ENCODE measurements around the gene DLGAP4.

Gene DLGAP4

DNA sequence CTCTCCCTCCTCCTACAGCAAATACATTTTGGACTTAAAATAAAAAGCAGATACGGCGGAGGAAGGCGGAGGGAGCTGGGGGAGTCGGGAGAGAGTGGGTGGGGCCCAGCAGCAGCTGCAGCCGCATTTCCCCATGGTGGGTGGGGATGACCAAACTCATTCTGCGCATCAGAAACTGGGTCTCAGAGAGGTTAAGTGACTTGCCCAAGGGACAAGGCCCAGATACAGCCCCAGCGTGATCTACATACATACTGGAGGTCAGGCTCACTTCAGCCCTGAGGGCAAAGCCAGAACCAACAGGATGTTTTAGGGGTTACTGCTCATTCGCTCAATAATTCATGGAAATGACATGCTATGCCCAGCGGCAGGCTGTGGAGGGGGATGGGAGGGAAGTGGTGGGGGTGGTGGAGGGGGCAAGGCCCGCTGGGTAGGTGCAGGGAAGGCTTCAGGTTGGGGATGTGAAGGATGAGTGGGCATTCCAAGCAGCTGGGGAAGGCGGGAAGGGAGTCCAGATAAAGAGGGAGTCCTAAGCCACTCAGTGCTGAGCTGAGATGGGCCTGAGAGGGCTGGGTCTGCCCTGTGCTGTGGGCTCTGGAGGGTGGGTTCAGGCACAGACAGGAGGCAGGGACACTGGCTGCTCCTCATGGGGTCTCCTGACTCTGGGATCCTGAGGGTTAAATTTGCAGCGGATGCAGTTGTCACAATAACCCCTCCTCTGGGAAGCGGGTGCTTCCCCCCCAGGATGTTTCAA is 31.0 kb downstream of the DLGAP4 start:
- Histone ChIP-seq H3K36me3 (ENCODE audit: insufficient read depth, low read length) (no peaks in the 10 kb centered on the region), H3K9me3 (ENCODE audit: insufficient read depth, low read depth, low read length) (no peaks in the 10 kb centered on the region), H3K4me3 (ENCODE audit: low read length) (no peak overlapping the region), H3K4me1 (ENCODE audit: insufficient read depth, low read length) (peaks cover 16% of the 10 kb centered on the region; the same call in 1 of the 2 replicates), H3K27ac (ENCODE audit: low read depth, low read length) (no peak overlapping the region), H3K27me3 (ENCODE audit: insufficient read depth, low read length) (peaks cover 21% of the 10 kb centered on the region), H3K9ac (ENCODE audit: low read depth, low read length) (no peak overlapping the region)
- WGBS, result 52% methylated on average over 13 of the region's 13 CpGs

DNA sequence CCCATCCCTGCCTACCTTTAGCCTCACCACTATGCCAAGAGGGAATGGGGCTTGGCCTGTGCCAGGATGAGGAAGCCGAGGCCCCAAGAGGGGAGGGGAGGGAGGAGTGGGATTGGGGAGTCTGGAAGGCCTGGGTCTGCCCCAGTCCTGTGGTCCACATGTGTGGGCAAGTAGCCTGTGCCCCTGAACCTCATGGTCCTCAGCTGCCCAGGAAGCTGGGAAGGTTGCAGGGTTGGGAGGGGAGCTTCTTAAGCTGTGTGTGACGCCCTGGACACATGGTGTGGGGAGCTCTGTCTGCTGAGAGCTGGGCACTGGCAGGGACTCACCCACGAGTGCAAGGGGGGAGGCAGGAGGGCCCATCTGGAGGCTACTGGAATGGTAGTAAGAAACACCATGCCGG is 31.7 kb downstream of the DLGAP4 start:
- Histone ChIP-seq H3K36me3 (ENCODE audit: insufficient read depth, low read length) (no peaks in the 10 kb centered on the region), H3K27ac (ENCODE audit: low read depth, low read length) (no peak overlapping the region), H3K9ac (ENCODE audit: low read depth, low read length) (no peak overlapping the region)

DNA sequence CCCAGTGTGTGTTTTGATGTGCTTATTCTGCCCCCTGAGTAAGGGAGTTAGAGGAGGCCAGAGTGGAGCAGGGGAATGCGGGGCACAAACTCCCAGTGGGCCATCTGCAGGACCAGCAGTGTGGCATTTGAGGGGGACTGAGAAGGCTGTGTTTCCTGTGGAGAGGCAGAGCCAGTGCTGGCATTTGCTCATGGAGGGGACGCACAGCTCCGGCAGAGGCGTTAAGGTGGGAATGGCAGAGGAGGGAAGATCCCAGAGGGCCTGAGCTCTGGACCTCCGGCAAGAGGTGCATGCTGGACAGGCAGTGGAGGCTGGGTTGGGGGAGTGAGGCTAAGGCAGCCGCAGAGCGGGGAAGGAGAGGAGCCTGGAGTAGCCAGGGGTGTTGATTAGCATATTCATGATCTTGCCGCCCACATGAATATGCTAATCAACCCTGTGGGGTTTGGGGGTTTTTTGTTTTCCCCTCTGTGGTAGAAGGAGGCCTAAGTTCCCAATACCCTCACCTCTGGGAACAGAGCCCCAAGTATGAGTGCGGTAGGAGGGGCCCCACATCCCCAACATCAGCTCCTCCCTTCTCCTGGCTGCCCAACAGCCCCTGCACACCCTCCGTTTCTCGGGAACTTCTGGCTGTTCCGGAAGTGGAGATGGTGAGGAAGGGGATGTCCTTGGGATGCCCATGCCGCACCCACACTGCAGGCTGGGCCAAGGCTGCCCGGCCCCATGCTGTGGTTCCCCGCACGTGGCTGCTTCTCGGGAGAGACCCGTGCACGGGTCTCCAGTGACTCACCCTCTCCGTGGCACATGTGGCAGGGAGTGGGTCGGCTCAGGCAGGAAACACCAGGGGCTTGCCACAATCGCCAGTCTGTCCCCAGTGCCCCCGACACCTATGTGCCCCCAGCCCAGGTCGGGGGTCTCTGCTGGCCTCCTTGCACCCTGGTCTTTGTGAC is 33.8 kb downstream of the DLGAP4 start:
- WGBS, result 53% methylated on average over 23 of the region's 24 CpGs
- Histone ChIP-seq H3K27ac (ENCODE audit: low read depth, low read length) (no peak overlapping the region), H3K4me3 (ENCODE audit: low read length) (no peak overlapping the region), H3K9me3 (ENCODE audit: insufficient read depth, low read depth, low read length) (no peaks in the 10 kb centered on the region), H3K36me3 (ENCODE audit: insufficient read depth, low read length) (no peaks in the 10 kb centered on the region), H3K9ac (ENCODE audit: low read depth, low read length) (no peak overlapping the region), H3K27me3 (ENCODE audit: insufficient read depth, low read length) (no peaks in the 10 kb centered on the region; the same call in 1 of the 2 replicates), H3K4me1 (ENCODE audit: insufficient read depth, low read length) (no peaks in the 10 kb centered on the region)

More for the DNA sequence above, 31.7 kb downstream of the DLGAP4 start:
- peaks cover 10% of the 10 kb centered on the region; the same call in 1 of the 2 replicates for H3K4me1 ChIP-seq (ENCODE audit: insufficient read depth, low read length)
- no peaks in the 10 kb centered on the region for H3K9me3 ChIP-seq (ENCODE audit: insufficient read depth, low read depth, low read length)
- no peak overlapping the region for H3K4me3 ChIP-seq (ENCODE audit: low read length)
- peaks cover 18% of the 10 kb centered on the region for H3K27me3 ChIP-seq (ENCODE audit: insufficient read depth, low read length)
- 90% methylated on average over 4 of the region's 4 CpGs for WGBS

DNA sequence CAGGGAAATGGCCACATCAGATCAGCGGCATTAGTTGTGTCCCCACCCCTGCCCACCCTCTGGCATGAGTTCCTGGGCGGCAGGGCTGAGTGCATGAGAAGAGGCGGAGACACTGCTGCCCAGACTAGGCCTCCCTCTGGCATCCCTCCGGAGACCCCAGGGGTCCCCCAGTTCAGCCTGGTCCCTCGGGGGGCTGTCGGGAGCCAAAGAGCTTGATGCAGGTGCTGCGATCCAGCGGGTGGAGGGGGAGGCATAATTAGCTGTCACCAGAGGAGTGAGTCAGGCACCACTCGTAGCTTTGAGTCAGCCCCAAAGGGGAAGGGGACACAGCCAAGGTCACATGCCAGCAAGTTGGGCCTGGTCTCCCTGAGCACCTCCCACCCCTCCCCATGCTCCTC is 34.5 kb downstream of the DLGAP4 start:
- no peak overlapping the region for H3K4me3 ChIP-seq (ENCODE audit: low read length)
- H3K36me3 ChIP-seq (ENCODE audit: insufficient read depth, low read length), result no peaks in the 10 kb centered on the region
- 75% methylated on average over 9 of the region's 9 CpGs for WGBS
- no peak overlapping the region for H3K9ac ChIP-seq (ENCODE audit: low read depth, low read length)
- H3K27me3 ChIP-seq (ENCODE audit: insufficient read depth, low read length), result no peaks in the 10 kb centered on the region; the same call in 1 of the 2 replicates
- no peaks in the 10 kb centered on the region for H3K9me3 ChIP-seq (ENCODE audit: insufficient read depth, low read depth, low read length)
- H3K4me1 ChIP-seq (ENCODE audit: insufficient read depth, low read length), result no peaks in the 10 kb centered on the region
- no peak overlapping the region for H3K27ac ChIP-seq (ENCODE audit: low read depth, low read length)

DNA sequence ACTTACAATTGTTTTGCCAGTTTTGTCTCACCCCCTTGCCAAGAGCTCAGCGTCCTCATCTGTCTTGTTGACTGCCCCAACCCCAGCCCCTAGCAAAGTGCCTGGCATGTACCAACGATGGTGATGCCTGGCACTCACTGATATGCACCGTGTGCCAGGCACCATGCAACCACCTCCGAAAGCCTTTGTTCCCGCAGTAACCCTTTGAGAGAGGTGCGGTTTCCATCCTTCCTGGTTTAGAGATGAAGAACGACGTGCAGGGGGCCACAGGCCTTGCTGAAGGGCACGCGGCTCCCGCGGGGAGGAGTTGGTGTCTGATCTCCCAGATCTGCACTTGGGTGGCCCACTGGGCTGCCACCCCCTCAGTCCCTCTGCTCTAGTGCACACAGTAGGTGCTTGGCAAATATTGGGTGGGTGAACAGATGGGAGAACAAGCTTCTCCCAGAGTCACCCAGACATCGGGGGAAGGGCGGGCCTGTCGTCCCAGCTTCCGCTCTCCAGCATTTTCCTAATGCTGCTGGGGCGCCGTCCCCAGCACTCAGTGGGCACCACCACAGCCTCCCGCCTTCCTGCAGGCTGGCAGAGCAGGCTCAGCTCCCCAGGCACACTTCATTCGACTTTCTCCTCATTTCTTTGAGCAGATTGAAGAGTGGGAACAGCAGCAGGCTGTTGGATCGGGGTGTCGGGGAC is 35.3 kb downstream of the DLGAP4 start:
- H3K27me3 ChIP-seq (ENCODE audit: insufficient read depth, low read length), result no peaks in the 10 kb centered on the region
- no peak overlapping the region for H3K4me3 ChIP-seq (ENCODE audit: low read length)
- no peak overlapping the region for H3K9ac ChIP-seq (ENCODE audit: low read depth, low read length)
- WGBS, result 90% methylated on average over 22 of the region's 22 CpGs
- no peaks in the 10 kb centered on the region for H3K36me3 ChIP-seq (ENCODE audit: insufficient read depth, low read length)
- no peaks in the 10 kb centered on the region for H3K9me3 ChIP-seq (ENCODE audit: insufficient read depth, low read depth, low read length)
- no peak overlapping the region for H3K27ac ChIP-seq (ENCODE audit: low read depth, low read length)
- H3K4me1 ChIP-seq (ENCODE audit: insufficient read depth, low read length), result no peaks in the 10 kb centered on the region

DNA sequence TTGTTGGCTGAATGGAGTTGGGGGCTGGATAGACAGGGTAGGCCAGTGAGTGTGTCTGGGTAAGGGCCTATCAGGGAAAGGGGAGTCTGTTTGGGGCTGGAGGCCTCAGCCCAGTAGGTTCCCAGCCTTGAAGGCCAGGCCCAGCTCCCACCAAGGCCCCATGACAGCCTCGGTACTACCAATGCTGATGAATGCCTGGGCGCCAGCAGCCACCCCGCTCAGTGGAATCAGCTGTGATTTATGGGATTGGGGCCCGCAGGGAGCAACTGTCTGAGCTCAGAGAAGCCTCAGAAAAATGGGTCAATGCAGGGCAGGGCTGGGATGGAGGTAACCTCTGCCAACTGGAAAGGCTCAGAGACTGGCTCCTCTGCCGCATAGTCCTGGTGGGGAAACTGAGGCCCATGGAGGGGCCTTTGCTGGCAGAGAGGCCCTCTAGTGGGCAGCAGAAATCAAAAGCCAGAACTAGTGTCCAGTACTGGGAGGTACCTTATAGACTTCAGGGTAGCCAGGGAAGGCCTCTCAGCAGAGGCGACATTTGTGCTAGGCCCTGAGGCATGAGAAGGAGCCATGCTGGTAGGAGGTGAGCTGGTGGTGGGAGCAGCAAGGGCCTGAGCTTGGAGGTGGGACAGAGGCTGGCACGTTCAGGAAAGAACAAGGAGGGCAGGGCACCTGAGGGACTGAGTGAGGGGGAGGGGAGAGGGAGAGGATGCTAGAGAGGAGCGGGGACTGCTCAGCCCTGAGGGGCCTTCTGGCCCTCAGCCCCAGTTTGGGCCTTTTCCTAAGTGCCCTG is 36.4 kb downstream of the DLGAP4 start:
- Histone ChIP-seq H3K4me3 (ENCODE audit: low read length) (no peak overlapping the region), H3K9ac (ENCODE audit: low read depth, low read length) (no peak overlapping the region), H3K27ac (ENCODE audit: low read depth, low read length) (no peak overlapping the region), H3K27me3 (ENCODE audit: insufficient read depth, low read length) (no peaks in the 10 kb centered on the region), H3K9me3 (ENCODE audit: insufficient read depth, low read depth, low read length) (no peaks in the 10 kb centered on the region), H3K36me3 (ENCODE audit: insufficient read depth, low read length) (no peaks in the 10 kb centered on the region), H3K4me1 (ENCODE audit: insufficient read depth, low read length) (no peaks in the 10 kb centered on the region)
- 88% methylated on average over 8 of the region's 8 CpGs for WGBS

DNA sequence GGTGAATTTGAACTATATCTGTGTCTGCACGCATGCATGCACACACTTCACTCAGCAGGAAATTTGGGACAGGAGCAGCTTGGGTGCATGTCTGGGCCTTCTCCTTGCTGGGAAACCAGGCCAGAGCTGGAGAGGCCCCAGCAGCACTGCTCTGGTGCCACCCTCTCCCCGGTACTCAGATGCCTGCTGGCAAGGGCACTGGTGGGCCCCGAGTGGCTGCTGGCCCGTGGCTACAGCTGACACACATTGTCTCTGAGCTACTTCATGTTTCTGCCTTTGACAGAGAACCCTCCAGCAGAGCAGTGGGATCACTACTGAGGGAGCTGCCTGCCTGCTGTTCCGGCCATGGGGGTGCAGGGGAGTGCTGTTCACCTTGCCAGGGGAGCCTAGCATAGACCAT is 37.5 kb downstream of the DLGAP4 start:
- WGBS, result 90% methylated on average over 5 of the region's 5 CpGs
- H3K4me3 ChIP-seq (ENCODE audit: low read length), result no peak overlapping the region

DNA sequence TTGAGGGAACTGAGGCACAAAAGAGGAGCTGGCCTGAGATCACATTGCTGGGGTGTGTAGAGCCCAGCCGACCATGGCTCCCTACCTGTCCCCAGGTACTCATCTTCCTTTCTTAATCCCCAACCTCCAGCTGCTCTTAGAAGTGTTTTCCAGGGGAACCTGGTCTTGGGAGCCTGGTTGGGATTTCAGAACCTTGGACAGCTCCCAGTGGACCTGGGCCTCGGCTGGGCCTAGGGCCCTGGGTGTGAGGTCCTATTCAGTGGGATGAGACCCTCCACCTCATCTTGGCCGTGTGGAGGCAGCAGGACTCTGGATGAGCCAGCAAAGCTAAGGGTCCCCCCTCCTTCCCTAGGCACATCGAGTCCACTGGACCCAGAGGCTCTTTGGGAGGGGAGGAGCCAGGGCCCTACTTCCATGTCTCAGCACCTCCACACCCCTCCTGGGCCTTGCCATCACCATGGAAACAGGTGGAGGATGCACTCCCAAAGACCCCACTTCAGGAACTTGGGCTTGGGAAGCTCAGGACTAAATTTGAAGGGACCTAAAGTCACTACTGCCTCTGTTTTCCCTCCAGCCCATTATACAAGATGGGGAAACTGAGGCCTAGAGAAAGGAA is 38.5 kb downstream of the DLGAP4 start:
- no peaks in the 10 kb centered on the region for H3K27me3 ChIP-seq (ENCODE audit: insufficient read depth, low read length)

More for the DNA sequence above, 37.5 kb downstream of the DLGAP4 start:
- Histone ChIP-seq H3K9me3 (ENCODE audit: insufficient read depth, low read depth, low read length) (no peaks in the 10 kb centered on the region), H3K9ac (ENCODE audit: low read depth, low read length) (no peak overlapping the region), H3K27ac (ENCODE audit: low read depth, low read length) (no peak overlapping the region), H3K27me3 (ENCODE audit: insufficient read depth, low read length) (no peaks in the 10 kb centered on the region), H3K36me3 (ENCODE audit: insufficient read depth, low read length) (no peaks in the 10 kb centered on the region), H3K4me1 (ENCODE audit: insufficient read depth, low read length) (no peaks in the 10 kb centered on the region)

DNA sequence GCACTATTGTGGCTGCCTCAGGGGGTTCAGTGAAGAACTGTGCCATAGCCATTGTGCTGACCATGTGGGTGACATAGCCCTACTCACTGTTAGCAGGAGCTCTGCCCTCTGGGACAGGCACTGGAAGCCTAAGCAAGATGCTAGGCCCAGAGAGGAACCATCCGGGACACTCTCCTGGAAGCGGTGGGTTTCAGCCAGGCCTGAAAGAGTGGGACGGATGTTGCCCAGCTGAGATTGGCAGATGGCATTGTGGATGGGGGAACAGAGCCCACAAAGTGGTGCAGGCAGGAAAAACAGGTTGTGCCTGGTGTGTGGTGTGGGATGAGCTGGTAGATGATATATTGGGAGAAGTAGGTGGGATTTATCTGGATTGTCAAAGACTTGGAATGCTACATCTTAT is 40.1 kb downstream of the DLGAP4 start:
- no peaks in the 10 kb centered on the region for H3K27me3 ChIP-seq (ENCODE audit: insufficient read depth, low read length)
- no peaks in the 10 kb centered on the region for H3K36me3 ChIP-seq (ENCODE audit: insufficient read depth, low read length)
- H3K4me1 ChIP-seq (ENCODE audit: insufficient read depth, low read length), result no peaks in the 10 kb centered on the region
- WGBS, result 94% methylated on average over 3 of the region's 3 CpGs
- H3K9ac ChIP-seq (ENCODE audit: low read depth, low read length), result no peak overlapping the region
- no peaks in the 10 kb centered on the region for H3K9me3 ChIP-seq (ENCODE audit: insufficient read depth, low read depth, low read length)
- no peak overlapping the region for H3K4me3 ChIP-seq (ENCODE audit: low read length)
- H3K27ac ChIP-seq (ENCODE audit: low read depth, low read length), result no peak overlapping the region

More for the DNA sequence above, 38.5 kb downstream of the DLGAP4 start:
- H3K4me3 ChIP-seq (ENCODE audit: low read length), result no peak overlapping the region
- no peaks in the 10 kb centered on the region for H3K9me3 ChIP-seq (ENCODE audit: insufficient read depth, low read depth, low read length)
- WGBS, result 20% methylated on average over 4 of the region's 4 CpGs
- H3K9ac ChIP-seq (ENCODE audit: low read depth, low read length), result no peak overlapping the region
- H3K4me1 ChIP-seq (ENCODE audit: insufficient read depth, low read length), result no peaks in the 10 kb centered on the region
- H3K36me3 ChIP-seq (ENCODE audit: insufficient read depth, low read length), result no peaks in the 10 kb centered on the region
- H3K27ac ChIP-seq (ENCODE audit: low read depth, low read length), result no peak overlapping the region
